NB4 (cell line): ENCODE data around the gene DNAJA3.

ENCODE experiments used
- DNase-seq: peaks from one replicate; pipeline ENCODE4 v3.0.0; 2010; ENCODE audit warnings: low read depth
- H3K4me3 ChIP-seq: one replicate; pipeline ENCODE4 v1.5.1; 2011; ENCODE audit warnings: mild to moderate bottlenecking, low read depth, low read length, moderate library complexity
- CTCF ChIP-seq: IDR thresholded peaks from one replicate; pipeline ENCODE4 v1.5.1; 2012; ENCODE audit warnings: low read depth, low read length
- MAX ChIP-seq: IDR thresholded peaks from 2 replicates; pipeline ENCODE4 v1.6.1; 2011; ENCODE audit warnings: low read depth, low read length
- MYC ChIP-seq: IDR thresholded peaks from 2 replicates; pipeline ENCODE4 v1.6.1; 2011; ENCODE audit warnings: low read depth, low read length
- POLR2A ChIP-seq: IDR thresholded peaks from 2 replicates; pipeline ENCODE4 v1.6.1; 2011; ENCODE audit warnings: mild to moderate bottlenecking; ENCODE audit not compliant: insufficient read length; ENCODE audit errors: extremely low read depth

The DNAJA3 gene

GRCh38 chr16:4486126-4486893 is 60.6 kb downstream of the DNAJA3 start:
- TF ChIP-seq POLR2A = no peak
- TF ChIP-seq CTCF = no peak
- no peak for TF ChIP-seq MYC
- no peak for TF ChIP-seq MAX
- H3K4me3 ChIP-seq = no peak overlapping the region
- no peak for DNase-seq

GRCh38 chr16:4487955-4488498 is 62.4 kb downstream of the DNAJA3 start:
- H3K4me3 ChIP-seq = no peak overlapping the region
- TF ChIP-seq MYC = no peak
- TF ChIP-seq CTCF = no peak
- TF ChIP-seq MAX = no peak
- TF ChIP-seq POLR2A = no peak
- no peak for DNase-seq

- peak; percentile 63 for DNase-seq
- TF ChIP-seq CTCF (no peak), MYC (peak; percentile 17; the same call in 1 of the 2 replicates)
- H3K4me3 ChIP-seq = no peak overlapping the region
Measured at GRCh38 chr16:4488499-4488967, 62.9 kb downstream of the DNAJA3 start.

GRCh38 chr16:4489030-4489429 is 63.4 kb downstream of the DNAJA3 start:
- TF ChIP-seq CTCF = no peak
- no peak overlapping the region for H3K4me3 ChIP-seq
- no peak for DNase-seq

GRCh38 chr16:4491898-4492297 is 66.2 kb downstream of the DNAJA3 start:
- DNase-seq = no peak
- no peak for TF ChIP-seq CTCF
- no peak for TF ChIP-seq POLR2A
- no peak for TF ChIP-seq MYC
- no peak for TF ChIP-seq MAX
- no peak overlapping the region for H3K4me3 ChIP-seq
